Stromal cell of bone marrow (primary cell): ENCODE results near the gene PRDM4.
"Not testable (repeated sequence)": the region's sequence is repeated elsewhere in the genome, so short reads cannot be mapped to it uniquely, and the experiment has no call there.

ENCODE experiments used
- DNase-seq: peaks from one replicate; pipeline ENCODE4 v3.0.0-alpha.2; 2012; ENCODE audit warnings: low read depth

PRDM4 gene

GRCh38 chr12:107695772-107696171, 65.2 kb downstream of the PRDM4 start:
- DNase-seq = not testable (repeated sequence)

- DNase-seq = peak; percentile 91
These were observed 75.3 kb downstream of the PRDM4 start, which contains the start of gene PWP1 for GRCh38 chr12:107685360-107686248. Gene PWP1 (plus strand): TSS chr12:107685799. CDS start chr12:107685900, 101 bp downstream.

- no peak for DNase-seq
These were observed 76.0 kb downstream of the PRDM4 start for GRCh38 chr12:107684990-107685359.

GRCh38 chr12:107684029-107684795, 76.7 kb downstream of the PRDM4 start:
- DNase-seq = peak; percentile 61
